GM19438 (cell line): ENCODE measurements around the gene SPPL2B.
"Not testable (repeated sequence)": the region's sequence is repeated elsewhere in the genome, so short reads cannot be mapped to it uniquely, and the experiment has no call there.

Source experiments
- ATAC-seq: cut with Tn5 transposase; IDR thresholded peaks from one replicate; pipeline ENCODE4 v1.9.1; 2021; ENCODE audit warnings: low read depth; ENCODE audit not compliant: unreplicated experiment

Gene SPPL2B, protein sequence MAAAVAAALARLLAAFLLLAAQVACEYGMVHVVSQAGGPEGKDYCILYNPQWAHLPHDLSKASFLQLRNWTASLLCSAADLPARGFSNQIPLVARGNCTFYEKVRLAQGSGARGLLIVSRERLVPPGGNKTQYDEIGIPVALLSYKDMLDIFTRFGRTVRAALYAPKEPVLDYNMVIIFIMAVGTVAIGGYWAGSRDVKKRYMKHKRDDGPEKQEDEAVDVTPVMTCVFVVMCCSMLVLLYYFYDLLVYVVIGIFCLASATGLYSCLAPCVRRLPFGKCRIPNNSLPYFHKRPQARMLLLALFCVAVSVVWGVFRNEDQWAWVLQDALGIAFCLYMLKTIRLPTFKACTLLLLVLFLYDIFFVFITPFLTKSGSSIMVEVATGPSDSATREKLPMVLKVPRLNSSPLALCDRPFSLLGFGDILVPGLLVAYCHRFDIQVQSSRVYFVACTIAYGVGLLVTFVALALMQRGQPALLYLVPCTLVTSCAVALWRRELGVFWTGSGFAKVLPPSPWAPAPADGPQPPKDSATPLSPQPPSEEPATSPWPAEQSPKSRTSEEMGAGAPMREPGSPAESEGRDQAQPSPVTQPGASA

DNA sequence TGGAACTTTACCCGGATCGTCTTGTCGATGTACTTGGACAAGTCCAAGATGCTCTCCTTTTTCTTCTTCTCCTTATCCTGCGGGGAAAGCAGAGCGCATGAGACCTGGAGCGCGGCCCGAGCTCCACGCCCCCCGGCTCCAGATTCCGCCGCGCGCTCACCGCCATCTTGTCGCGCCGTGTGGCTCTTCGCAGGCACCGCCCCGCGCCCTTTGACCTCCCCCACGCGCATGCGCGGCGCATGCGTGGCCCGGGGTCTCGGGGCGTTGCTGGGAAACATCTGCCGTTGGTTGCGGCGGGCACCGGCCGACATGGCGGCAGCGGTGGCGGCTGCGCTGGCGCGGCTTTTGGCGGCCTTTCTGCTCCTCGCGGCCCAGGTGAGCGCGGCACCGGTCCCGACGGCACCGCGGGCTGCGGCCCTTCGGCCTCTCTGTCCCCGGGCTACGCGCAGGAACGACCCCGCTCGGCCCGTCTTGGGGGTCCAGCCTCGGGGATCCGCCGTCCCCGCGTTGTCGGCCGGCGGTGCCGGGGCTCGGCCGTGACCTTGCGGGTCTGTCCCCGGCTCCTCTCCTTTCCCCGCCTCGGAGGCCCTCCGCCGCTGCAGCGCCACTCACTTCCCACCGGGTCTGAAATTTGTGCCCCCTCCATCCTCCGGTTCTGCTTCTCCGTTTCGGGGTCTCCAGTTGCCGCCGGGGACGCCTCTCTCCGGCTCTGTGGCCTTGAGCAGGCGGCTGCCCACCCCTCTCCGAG is at the start of gene SPPL2B, which contains the start of gene LSM7:
Gene SPPL2B (plus strand): TSS at position 284 of the 748 bp plus-strand sequence. CDS start 26 bp downstream, at position 310.
Gene LSM7 (minus strand): TSS at position 186 of the 748 bp plus-strand sequence. CDS start 20 bp downstream, at position 166.
- peak; percentile 37 for ATAC-seq

- ATAC-seq = no peak
These were observed 47.7 kb upstream of the SPPL2B start for GRCh38 chr19:2280633-2281264.

- not testable (repeated sequence) for ATAC-seq
These were observed 47.0 kb upstream of the SPPL2B start for GRCh38 chr19:2281265-2282061.

DNA sequence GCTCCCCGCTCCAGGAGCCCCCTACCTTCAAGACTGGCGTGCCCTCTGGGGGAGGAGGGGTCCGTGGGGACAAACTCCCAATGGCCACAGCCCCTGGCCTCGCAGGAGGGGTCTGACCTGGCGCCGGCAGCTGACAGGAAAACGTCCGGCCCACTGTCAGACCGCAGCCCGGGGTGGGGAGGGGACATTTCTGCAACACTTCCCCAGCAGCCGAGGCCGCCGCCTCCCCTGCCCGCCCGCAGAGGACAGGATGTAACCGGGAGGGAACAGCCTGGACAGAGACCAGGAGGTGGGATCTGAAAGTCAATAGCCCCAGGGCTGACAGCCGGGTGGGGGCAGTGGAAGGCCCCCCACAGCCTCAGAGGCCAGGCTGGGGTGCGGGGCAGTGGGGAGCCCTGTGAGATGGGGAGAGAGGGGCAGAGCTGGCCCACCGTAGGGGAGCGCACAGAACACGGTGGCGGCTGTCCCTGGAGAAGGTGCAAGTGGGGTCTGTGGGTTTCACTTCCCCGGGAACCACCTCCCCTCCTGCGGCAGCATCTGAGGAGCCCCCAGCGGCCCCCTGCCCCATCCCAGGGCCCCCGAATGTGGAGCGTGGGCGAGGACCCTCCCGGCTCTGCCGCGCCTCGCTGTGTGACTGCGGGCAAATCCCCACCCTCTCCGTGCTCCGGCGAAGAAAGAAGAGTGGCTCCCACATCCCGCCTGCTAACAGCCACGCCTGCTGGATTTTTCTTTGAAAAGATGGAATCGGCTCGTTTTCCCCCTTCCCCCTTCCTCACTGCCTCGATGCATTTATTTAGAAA is 46.2 kb upstream of the SPPL2B start, which contains the start of gene PEAK3:
Gene PEAK3 (minus strand): TSS at position 114 of the 800 bp plus-strand sequence. CDS start 1,244 bp downstream, outside the sequence.
- ATAC-seq = no peak

DNA sequence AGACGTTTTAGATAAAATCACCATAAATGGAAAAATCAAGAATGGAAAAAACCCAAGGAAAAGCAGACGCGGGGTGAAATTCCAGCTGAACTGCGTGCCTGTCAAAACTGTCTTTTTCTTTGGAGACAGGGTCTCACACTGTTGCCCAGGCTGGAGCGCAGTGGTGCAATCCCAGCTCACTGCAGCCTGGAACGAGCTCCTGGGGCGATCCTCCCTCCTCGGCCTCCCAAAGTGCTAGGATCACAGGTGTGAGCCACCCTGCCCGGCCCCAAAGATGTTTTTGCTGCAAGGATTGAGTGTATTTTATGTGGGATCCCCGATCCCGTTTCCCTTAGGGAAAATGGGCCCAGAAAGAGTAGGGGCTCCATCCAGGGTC is 45.6 kb upstream of the SPPL2B start:
- ATAC-seq = no peak

DNA sequence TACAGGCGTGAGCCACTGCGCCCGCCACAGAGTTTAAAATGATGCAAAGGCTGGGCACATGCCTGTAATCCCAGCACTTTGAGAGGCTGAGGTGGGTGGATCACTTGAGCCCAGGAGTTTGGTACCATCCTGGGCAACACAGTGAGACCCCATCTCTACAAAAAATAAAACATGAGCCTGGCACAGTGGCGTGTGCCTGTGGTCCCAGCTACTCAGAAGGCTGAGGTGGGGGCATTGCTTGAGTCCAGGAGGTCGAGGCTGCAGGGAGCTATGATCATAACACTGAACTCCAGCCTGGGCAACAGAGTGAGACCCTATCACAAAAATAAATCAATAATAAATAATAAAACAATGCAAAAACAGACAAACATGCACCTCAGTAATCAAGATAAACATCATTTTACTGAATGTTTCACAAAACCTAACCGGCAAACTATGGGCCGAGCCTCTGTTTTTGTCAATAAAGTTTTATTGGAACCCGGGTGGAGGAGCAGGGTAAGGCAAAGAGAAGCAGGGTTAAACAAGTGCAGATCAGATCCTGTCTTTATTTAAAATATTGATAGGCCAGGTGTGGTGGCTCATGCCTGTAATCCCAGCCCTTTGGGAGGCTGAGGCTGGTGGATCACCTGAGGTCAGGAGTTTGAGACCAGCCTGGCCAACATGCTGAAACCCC is 44.5 kb upstream of the SPPL2B start:
- no peak for ATAC-seq

DNA sequence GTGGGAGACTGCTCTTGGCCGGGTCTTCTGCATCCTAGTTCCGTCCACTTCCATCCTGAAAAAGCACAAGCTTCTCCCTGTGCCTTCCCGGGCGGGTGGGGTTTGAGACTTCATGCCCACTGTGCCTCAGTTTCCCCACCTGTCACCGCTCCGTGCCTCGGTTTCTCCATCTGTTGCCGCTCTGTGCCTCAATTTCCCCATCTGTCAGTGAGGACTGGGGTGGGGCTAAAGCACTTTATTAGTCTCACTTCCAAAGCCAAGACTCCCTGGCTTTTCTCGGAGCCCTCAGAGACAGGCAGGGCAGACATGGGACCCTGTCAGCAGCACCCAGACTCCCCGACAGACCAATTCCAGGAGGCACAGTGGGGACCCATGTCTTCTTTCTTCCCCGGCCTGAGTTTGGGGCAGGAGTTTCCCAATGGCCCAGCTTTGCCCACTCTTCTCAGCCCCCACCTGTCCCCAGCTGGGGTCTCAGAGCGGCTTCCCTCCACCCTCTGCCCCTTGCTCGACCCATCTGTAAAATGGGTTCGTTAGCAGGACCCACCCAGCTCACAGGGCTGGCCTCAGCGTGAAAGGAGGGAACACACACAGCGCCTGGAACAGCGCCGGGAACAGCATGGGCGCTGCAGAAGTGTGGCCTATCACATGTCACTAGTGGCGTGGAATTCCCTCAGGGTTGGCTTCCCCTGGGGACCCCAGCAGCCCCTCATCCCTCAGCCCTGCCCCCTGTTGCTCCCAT is 41.9 kb upstream of the SPPL2B start:
- ATAC-seq = no peak

DNA sequence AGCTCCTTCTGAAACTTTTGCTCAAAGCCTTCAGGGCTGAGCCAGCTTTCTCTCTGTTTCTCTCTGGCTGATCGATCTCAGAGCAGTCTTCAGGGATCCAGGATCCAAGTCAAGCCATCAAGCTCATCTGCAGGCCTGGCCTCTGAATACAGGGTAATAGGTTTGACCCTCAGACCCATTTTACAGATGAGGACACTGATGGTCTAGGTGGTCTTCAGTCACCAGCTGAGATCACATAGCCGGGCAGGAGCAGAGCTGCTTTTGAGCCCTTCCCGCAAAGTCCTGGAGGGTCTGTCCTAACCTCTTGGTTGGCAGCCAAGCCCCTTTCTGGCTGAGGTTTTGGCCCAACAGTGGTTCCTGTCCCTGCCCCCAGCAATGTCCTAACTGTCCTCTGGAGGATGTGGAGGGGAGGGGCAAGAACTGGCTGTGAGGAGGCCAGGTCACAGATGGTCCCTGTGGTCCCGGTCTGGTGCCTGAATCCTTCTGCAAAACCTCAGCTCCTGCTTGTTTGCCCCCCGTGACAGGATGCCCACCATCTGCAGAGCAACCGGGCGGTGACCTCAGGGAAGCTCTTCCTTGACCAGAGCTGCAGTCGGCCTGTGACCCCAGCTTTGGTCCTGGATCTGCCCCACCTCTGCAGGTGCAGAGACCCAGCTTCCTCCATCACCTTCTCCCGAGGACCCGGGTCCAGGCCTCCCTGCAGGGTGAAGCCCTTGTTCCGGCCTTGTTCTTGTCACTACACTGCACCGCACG is 40.7 kb upstream of the SPPL2B start:
- ATAC-seq = no peak

DNA sequence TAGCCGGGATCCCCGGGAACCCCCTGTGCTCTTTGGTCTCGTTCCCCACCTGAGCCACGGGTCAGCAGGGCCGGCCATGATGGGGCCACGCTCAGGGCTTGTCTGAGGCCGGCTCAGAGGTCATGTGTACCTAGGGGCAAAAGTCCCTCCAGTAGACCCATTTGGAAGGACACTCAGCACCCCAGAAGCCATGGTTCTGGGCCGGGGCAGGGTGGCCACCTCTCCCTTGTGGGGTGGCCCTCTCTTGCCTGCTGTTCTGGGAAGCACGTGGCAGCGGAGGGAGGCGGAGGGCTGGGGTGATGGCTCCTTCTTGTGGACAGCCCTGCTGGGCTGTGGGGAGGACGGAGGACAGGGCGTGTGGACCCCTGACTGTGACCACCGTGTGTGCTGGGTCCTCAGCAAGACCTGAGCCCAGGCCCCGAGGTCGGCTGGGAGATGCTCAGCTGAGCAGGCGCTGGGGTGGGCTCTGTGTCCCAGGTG is 40.1 kb upstream of the SPPL2B start:
- ATAC-seq = no peak

DNA sequence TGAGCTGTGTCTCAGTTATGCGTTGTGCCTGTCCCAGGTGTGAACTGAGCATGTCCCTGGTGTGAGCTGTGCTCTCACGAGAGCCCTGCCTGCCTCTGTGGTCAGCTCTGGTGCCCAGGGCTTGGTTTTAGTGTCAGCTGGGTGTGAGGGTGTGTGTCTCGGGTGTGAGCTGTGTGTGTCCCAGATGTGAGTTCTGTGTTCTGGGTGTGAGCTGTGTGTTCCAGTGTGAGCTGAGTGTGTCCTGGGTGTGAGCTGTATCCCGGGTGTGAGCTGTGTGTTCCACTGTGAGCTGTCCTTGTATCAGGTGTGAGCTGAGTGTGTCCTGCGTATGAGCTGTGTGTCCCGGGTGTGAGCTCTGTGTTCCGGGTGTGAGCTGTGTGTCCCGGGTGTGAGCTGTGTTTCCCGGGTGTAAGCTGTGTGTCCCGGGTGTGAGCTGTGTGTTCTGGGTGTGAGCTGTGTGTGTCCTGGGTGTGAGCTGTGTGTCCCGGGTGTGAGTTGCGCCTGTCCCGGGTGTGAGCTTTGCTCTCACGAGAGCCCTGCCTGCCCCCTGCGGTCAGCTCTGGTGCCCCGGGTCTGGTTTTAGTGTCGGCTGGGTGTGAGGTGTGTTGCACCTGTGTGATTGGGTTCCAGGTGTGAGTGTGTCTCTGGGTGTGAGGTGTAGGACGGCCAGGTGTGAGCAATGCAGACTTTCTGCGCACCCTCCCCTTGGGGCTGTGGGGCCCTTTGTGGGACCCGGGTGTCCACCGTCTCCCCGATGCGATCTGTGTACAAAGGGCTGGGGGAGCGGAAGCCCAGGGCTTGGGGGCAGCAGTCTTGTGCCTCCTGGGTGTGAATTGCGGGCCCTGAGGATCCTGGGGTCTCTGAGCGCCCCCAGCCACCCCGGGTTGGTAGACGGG is 39.4 kb upstream of the SPPL2B start:
- ATAC-seq = no peak

DNA sequence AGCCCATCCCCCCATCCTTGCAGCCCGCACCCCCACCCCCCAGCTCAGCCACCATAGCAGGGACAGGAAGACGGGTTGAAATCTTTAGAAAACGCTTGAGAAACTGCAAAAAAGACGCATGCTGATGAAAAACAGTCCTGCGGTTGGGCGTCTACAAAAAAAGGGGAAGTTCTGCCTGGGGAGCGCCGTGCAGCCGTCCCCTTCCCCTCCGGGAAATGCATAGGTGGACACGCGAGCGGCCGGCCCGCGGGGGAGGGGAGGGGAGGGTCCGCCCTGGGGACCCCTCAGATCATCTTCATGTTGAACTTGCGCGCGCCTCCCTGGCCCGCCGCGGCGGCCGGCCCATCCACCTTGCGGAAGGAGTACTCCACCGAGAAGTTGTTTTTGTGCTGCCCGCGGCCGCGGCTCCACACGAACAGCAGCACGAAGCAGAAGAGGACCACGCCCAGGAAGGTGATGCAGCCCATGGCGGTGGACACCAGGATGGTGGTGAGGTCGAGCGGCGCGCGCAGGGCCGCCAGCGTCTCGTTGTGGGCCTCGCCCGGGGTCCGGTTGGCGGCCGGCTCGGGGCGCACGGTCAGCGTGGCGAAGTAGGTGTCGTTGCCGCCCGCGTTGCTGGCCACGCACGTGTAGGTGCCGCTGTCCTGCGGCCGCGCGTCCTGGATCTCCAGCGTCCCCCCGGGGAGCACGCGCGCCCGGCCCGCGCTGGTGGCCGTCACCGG is 38.6 kb upstream of the SPPL2B start:
- no peak for ATAC-seq

DNA sequence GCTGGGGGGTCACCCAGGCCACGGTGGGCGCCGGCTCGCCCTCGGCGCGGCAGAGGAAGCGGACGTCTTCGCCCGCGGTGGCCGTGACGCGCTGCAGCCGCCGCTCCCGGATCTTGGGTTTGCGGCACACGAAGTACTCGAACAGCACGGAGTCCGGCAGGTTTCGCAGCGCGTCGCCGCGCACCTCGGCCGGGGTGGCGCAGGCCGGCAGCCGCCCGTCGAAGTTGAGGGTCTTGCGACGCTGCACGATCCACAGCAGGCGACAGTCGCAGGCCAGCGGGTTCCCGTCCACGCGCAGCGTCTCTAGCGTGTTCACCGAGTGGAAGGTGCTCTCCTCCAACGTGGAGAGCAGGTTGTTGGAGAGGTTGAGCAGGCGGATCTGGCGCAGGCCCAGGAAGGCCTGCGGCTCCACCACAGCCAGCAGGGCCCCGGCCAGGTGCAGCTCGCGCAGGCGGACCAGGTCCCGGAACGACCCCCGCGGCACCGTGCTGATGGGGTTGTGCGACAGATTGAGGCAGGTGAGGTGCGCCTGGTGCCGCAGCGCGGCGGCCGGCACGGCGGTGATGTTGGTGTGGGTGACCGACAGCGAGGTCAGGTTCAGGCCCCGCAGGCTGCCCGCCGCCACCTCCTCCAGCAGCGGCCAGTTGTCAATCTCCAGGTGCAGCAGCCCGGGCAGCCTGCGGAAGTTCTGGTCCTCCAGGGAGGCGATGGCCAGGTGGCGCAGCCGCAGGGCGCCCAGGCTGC is 37.9 kb upstream of the SPPL2B start:
- ATAC-seq = no peak

GRCh38 chr19:2291185-2291751 is 37.2 kb upstream of the SPPL2B start:
- no peak for ATAC-seq

DNA sequence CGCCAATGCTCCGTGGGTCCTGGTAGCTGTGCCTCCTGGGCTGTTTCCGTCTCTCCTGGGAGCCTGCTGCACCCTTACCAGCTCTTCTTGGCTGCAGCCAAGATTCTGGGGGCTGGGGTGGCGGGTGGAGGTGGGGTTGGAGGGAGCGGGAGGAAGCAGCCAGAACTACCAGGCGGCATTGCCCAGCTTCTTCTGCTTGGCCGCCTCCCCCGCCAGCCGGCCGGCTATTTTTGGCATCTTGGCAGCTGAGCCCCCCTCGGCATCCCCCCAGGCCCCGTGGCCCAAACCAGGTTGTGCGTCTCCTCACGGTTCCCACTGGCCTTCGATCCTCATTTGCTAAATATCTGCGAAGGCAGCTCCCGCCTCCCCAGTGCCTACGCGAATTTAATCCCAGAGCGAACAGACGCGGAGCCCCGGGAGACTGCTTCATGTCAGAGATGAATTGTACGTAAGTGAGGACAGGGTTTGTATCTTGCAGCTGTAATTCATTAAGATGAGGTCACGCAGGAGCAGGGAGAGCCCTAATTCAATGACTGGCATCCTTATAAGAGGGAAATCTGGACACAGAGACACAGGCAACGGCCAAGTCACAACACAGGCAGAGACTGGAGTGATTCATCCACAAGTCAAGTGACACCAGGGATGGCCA is 33.7 kb upstream of the SPPL2B start:
- ATAC-seq = no peak
